Left lobe of liver (tissue), 2 donors: ENCODE results near the gene LIPI. TPM values are rescaled to one million over a fixed set of nuclear protein-coding genes. Genes with fewer than 3 reads are reported as not detected.
"Not testable (repeated sequence)": the region's sequence is repeated elsewhere in the genome, so short reads cannot be mapped to it uniquely, and the experiment has no call there.

Experiments
- ATAC-seq: fragments of 200-7000 bp; cut with Tn5 transposase; one replicate; pipeline ENCODE4 v1.9.1; 2020; ENCODE audit warnings: mild to moderate bottlenecking, moderate library complexity
- DNase-seq: peaks from one replicate; pipeline ENCODE4 v3.0.0-alpha.2; 2020; ENCODE audit warnings: low spot score
- total RNA-seq: library from RNA; stranded (reverse); gene quantifications from one replicate; pipeline ENCODE4 v1.2.1, GENCODE V29; 2021
- donor health status: DM: no; HTN: no; CAD: no; lungs with moderate emphysema.
- donor health status: DM: no; HTN: yes; CAD: no.

The LIPI gene
- total RNA-seq, 1 donor from 2014 or later: not detected

- ATAC-seq: no peak
- DNase-seq: no peak
These were observed 135.2 kb downstream of the LIPI start for GRCh38 chr21:14075346-14076142.

- ATAC-seq: no peak
- no peak for DNase-seq
These were observed 136.6 kb downstream of the LIPI start for GRCh38 chr21:14074177-14074576.

DNA sequence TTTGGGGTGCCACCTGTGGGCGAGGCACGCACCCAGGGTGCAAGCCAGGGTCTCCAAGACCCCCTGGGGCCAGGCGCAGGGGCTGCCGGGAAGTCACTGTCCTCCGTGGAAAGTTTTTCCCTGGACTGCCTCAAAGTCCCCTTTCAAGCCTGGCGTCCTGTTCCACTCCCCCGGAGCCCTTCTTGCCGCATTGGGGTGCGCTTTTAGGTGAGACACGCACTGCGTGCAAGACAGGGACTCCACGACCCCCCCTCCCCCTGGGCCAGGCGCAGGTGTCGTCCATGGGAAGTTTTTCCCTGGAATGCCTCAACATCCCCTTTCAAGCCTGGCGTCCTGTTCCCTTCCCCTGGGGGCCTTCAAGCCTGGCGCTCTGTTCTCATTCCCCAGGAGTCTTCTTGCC, 137.1 kb downstream of the LIPI start:
- DNase-seq (no peak), ATAC-seq (no peak)

DNA sequence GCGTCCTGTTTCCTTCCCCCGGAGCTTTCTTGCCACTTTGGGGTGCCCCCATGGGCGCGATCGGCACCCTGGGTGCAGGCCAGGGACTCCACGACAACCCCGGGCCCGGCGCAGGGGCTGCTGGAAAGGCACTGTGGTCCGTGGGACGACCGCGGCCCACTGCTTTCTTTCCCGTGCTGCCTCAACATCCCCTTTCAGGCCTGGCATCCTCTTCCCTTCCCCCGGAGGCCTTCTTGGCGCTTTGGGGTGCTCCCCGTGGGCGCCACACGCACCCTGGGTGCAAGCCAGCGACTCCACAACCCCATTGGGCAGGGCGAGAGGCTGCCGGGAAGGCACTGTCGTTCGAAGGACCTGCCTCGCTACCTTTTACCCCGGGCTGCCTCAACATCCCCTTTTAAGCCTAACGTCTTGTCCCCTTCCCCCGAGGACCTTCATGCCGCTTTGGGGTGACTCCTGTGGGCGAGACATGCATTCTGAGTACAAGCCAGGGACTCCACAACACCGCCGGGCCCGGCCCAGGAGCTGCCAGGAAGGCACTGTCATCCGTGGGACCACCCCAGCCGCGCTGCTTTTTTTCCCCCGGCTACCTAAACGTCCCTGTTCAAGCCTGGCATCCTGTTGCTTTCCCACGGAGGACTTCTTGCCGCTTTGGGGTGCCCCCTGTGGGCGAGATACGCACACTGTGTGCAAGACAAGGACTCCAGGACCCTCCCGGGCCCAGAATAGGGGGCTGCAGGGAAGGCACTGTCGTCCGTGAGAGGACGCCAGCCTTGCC, 137.8 kb downstream of the LIPI start:
- no peak for ATAC-seq
- no peak for DNase-seq

DNA sequence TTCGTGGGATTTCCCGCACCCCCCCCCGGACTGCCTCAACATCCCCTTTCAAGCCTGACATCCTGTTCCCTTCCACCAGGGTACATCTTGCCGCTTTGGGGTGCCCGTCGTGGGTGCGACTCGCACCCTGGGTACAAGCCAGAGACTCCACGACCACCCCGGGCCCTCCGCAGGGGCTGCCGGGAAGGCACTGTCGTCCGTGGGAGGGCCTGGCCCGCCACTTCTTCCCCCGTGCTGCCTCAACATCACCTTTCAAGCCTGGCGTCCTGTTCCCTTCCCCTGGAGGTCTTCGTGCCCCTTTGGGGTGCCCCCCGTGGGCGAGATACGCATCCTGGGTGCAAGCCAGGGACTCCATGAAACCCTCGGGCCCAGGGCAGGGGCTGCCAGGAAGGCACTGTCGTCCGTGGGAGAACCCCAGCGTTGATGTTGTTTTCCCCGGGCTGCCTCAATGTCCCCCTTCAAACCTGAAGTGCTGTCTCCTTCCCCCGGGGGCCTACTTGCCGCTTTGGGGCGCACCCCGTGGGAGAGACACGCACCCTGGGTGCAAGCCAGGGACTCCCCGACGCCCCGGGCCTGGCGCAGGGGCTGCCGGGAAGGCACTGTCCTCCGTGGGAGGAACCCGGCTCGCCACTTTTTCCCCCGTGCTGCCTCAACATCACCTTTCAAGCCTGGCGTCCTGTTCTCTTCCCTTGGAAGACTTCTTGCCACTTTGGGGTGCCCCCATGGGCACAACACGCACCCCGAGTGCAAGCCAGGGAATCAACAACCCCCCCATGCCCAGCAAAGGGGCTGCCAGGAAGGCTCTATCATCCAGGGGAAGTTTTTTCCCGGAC, 138.6 kb downstream of the LIPI start:
- ATAC-seq: no peak
- no peak for DNase-seq

DNA sequence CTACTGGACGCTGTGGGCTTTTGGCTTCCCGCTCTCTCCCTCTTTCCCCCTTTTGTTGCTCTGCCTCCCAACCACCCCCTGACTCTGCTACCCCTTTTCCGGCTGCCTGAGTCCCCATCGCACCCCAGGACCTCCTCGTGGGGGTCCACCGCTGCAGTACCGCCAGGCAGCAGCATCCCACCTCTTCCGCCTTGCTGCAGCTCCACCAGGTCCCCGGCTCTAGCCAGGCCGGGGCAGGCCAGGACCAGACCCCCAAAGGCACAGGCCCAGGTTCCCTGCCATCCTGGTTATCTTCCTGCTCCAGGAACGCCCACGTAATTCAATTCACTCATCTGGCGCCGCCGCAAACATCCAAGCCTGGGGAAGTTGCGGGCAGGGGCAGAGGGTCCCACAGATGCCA, 139.8 kb downstream of the LIPI start:
- no peak for ATAC-seq
- DNase-seq: no peak

GRCh38 chr21:14070049-14070893, 140.5 kb downstream of the LIPI start:
- DNase-seq: no peak
- no peak for ATAC-seq

DNA sequence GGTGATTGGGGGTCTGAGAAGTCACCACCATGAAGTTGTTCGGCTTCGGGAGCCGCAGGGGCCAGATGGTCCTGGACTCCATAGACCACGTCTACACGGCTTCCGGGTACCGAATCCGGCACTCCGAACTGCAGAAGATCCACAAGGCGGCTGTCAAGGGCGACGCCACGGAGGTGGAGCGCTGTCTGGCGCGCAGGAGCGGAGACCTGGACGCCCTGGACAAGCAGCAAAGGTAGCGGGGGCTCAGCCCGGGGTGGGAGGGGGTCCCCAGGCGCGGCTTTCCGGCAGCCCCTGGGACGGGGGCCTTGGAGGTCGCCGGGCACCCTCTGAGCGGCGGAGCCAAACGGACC, 146.5 kb downstream of the LIPI start:
- DNase-seq (no peak), ATAC-seq (no peak)

DNA sequence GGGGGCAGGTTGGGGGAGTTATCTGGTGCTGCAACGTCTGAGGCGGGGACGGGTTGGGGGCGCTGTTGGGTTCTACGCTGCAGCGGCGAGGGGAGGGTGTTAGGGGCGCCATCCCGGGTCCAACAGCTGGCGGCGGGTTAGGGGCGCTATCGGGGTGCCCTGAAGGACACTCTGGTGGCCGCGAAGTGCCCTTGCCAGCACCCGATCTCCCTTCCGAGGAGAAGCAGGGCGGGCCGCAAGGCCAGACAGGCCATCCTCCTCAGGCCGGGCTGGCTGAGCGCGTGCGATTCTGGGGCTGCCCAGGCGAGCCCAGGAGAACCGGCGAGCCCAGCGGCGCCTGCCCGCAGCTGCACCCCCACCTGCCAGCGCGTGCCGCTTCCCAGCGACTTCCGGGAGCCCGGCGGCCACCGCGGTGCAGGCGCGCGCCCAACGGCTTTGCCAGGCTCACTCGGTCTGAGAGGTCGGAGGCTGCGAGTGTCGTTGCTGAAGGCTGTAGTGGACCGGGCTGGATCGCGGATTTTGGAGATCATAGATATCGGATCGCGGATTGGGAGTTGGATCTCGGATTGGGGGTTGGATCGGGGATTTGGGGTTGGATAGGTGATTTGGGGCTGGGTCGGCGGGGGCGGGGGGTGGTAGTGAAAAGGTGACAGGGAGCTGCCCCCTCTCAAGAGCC, 147.0 kb downstream of the LIPI start:
- not testable (repeated sequence) for ATAC-seq, DNase-seq

GRCh38 chr21:14062684-14063083, 148.1 kb downstream of the LIPI start:
- ATAC-seq, DNase-seq: not testable (repeated sequence)

GRCh38 chr21:14061820-14062219, 148.9 kb downstream of the LIPI start:
- DNase-seq, ATAC-seq: not testable (repeated sequence)

- not testable (repeated sequence) for DNase-seq
- peak; percentile 16 for ATAC-seq
These were observed 151.6 kb downstream of the LIPI start for GRCh38 chr21:14058995-14059627.

Other genes starting within 250 kb of the LIPI start
- not detected for gene RBM11, start 5.2 kb upstream of the LIPI start, total RNA-seq
- gene HSPA13, start 172.2 kb upstream of the LIPI start, total RNA-seq: 7.7 TPM